GM10248 (cell line): Measurements from ENCODE around the gene TRMT2A.

Source experiments
- CTCF ChIA-PET: fragments of 300-600 bp; sonication (Branson Sonifier 250); formaldehyde crosslinking; extraction: SDS; loops from one replicate; lab custom pipeline; 2021; ENCODE audit warnings: antibody characterized with exemption; lab: Yijun Ruan, JAX
- POLR2A ChIA-PET: fragments of 350-650 bp; sonication (Branson Sonifier 250); formaldehyde crosslinking; extraction: SDS; loops from one replicate; lab custom pipeline; 2020; ENCODE audit warnings: antibody characterized with exemption; lab: Yijun Ruan, JAX
- DNase-seq: peaks from one replicate; pipeline ENCODE4 v3.0.0; 2012; ENCODE audit errors: extremely low spot score
- CTCF ChIP-seq: IDR thresholded peaks from 2 replicates; pipeline ENCODE4 v1.5.1; 2012; ENCODE audit warnings: mild to moderate bottlenecking, low read depth; ENCODE audit errors: extremely low read depth, missing control alignments, control extremely low read depth

The TRMT2A gene

DNA sequence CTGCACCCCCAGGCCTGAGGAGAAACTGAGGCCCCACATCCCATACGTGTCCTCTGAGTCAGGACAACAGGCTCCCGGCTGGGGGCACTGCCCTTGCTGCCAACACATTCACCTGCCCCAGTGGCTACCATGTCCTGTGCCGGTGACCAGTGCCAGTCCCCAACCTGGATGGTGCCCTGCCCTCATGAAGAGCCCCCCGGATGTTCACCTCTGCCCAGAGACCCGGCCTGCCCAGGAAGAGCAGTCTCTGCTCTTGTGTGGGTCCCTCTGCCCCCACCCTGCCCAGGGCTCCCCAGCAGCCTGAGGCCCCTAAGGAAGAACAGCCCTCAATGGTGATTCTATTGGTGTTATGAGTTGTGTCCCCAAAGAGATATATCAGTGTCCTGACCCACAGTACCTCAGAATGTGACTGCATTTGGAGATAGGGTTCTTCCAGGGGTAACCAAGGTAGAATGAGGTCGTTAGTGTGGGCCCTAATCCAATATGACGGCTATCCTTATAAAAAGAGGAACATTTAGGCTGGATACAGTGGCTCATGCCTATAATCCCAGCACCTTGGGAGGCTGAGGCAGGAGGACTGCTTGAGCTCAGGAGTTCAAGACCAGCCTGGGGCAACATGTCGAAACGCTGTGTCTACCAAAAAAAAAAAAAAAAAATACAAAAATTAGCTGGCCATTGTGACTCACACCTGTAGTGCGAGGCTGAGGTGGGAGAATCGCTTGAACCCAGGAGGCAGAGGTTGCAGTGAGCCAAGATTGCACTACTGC lies 50.2 kb downstream of the TRMT2A start:
- no peak for TF ChIP-seq CTCF
- ChIA-PET CTCF (interaction anchor here (1.4 kb wide), 1 partner anchor 28 kb away, joined by 5 read pairs; no protein-coding TSS in a partner anchor), POLR2A (no interaction called here)
- no peak for DNase-seq

DNA sequence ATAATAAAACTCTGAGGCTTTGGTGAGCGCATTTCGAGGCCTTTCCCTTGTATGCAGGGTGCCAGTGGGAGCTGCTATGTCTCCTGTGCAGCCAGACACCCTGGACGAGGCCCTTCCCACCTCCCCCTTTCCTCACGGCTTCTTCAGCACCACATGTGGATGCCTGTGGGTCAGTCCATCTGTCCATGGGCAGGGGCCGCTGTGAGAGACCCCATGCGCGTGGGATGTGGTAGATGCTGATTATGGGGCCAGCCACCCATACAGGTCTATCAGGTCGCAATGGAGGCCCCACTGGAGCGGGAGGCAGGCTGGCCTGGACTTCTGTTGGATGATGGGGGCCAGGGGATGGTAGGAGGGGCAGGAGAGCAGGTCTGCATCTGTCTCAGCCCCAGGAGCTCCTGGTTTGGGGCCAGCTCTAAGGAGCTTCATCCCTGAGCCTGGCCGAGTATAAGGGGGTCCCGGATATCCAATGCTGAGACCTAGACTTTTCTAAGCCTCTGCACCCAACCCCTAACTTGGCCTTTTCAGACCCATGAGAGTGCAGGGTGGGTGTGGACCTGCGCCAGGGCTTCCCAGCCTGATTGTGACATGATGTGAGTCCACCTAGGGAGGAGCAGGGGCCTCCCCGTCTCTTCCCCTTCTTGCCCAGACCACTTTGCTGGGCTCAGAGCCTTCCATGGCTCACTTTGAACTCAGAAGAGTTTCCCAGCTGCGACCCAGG lies 51.0 kb downstream of the TRMT2A start:
- TF ChIP-seq CTCF: no peak
- ChIA-PET CTCF (no interaction called here), POLR2A (no interaction called here)
- no peak for DNase-seq

DNA sequence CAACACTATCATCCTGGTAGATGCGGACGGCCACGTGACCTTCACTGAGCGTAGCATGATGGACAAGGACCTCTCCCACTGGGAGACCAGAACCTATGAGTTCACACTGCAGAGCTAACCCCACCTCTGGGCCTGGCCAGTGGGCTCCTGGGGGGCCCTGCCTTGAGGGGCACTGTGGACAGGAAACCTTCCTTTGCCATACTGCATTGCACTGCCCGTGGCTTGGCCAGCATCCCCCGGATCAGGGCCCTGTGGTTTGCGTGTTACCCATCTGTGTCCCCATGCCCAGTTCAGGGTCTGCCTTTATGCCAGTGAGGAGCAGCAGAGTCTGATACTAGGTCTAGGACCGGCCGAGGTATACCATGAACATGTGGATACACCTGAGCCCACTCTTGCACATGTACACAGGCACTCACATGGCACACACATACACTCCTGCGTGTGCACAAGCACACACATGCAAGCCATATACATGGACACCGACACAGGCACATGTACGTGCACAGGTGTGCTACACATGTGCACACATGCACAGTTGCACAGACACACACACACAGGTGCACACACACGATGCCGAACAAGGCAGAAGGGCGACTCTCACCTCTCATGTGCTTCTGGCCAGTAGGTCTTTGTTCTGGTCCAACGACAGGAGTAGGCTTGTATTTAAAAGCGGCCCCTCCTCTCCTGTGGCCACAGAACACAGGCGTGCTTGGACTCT lies 52.3 kb downstream of the TRMT2A start:
- CTCF ChIA-PET: no interaction called here
- POLR2A ChIA-PET: no interaction called here
- DNase-seq: no peak
- no peak for TF ChIP-seq CTCF

GRCh38 chr22:20064140-20064480 lies 52.9 kb downstream of the TRMT2A start:
- DNase-seq: no peak
- CTCF ChIA-PET: no interaction called here
- no peak for TF ChIP-seq CTCF
- POLR2A ChIA-PET: no interaction called here

GRCh38 chr22:20063271-20064139 lies 53.5 kb downstream of the TRMT2A start:
- no peak for DNase-seq
- ChIA-PET CTCF (no interaction called here), POLR2A (no interaction called here)
- no peak for TF ChIP-seq CTCF

DNA sequence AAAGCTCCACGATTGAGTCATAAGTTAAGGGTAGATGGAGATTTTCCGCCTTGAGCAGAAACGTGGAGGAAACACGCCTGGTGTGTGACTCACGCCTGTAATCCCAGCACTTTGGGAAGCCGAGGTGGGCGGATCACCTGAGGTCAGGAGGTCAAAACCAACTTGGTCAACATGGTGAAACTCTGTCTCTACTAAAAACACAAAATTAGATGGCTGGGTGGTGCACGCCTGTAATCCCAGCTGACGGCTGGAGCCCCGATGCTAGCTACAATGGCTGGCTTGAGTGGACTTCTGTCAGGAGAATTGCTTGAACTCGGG lies 54.3 kb downstream of the TRMT2A start:
- no peak for DNase-seq
- TF ChIP-seq CTCF: no peak
- ChIA-PET POLR2A (no interaction called here), CTCF (no interaction called here)
